Ovary (tissue), 9 donors: Measurements from ENCODE around the gene KIZ. TPM values are rescaled to one million over a fixed set of nuclear protein-coding genes. Genes with fewer than 3 reads are reported as not detected.

ENCODE experiments used
- DNase-seq, 5 donors: peaks; one replicate each; pipeline ENCODE4 v3.0.0-alpha.2; 2019 to 2020
- H3K27ac ChIP-seq, 2 donors: fragments of 200-600 bp; one replicate each; pipeline versions ENCODE4 v1.5.1 to v1.8.0; 2019 to 2022
- H3K27me3 ChIP-seq: fragments of 200-600 bp; one replicate; pipeline ENCODE4 v1.8.0; 2022
- H3K36me3 ChIP-seq: fragments of 200-600 bp; sonication (generic); one replicate; pipeline ENCODE4 v1.5.1; 2019
- H3K4me1 ChIP-seq: one replicate; pipeline ENCODE4 v1.8.1; 2013; ENCODE audit warnings: mild to moderate bottlenecking, moderate library complexity; ENCODE audit not compliant: insufficient read depth
- H3K4me3 ChIP-seq: fragments of 200-600 bp; sonication (generic); one replicate; pipeline ENCODE4 v1.5.1; 2017
- H3K9me3 ChIP-seq, 2 donors: fragments of 200-600 bp in 1 of 2; sonication (generic) in 1 of 2; one replicate each; pipeline versions ENCODE4 v1.5.1 to v1.8.1; 2013 to 2019; ENCODE audit warnings: mild to moderate bottlenecking in 1 of 2, moderate library complexity in 1 of 2
- CTCF ChIP-seq, 3 donors: fragments of 450-650 bp in 2 of 3; fragments of 200-600 bp in 1 of 3; IDR thresholded peaks; one replicate each; pipeline versions ENCODE4 v1.5.1 to v1.8.0; 2016 to 2022; ENCODE audit warnings: antibody characterized with exemption in 3 of 3, mild to moderate bottlenecking in 1 of 3
- EP300 ChIP-seq: sonication (generic); formaldehyde crosslinking; IDR thresholded peaks from one replicate; pipeline ENCODE4 v1.6.1; 2017; ENCODE audit warnings: antibody characterized with exemption
- POLR2A ChIP-seq: fragments of 450-650 bp; IDR thresholded peaks from one replicate; pipeline ENCODE4 v1.6.1; 2017; ENCODE audit warnings: antibody characterized with exemption, mild to moderate bottlenecking, moderate library complexity
- WGBS, 3 donors: extraction: QIAGEN DNeasy Blood & Tissue Kit in 1 of 3; methylation state at CpG; one replicate each; pipeline versions ENCODE4 v1.1.5 to v1.1.7; 2013 to 2017; 5-methylcytosine and 5-hydroxymethylcytosine counted together
- intact Hi-C, 4 donors: fragments of 100-400 bp; cut with DNase I; formaldehyde crosslinking; loops; one replicate each; pipeline versions ENCODE4 v1.11.0 to v1.15.1; 2022 to 2023
- polyA plus RNA-seq, 2 donors: library from polyadenylated mRNA; stranded (reverse); fragments of 200-250 nt in 1 of 2; fragments of 350-450 nt in 1 of 2; fragmentation: Illumina TruSeq in 1 of 2; extraction: RNeasy Lipid Tissue Mini Kit (QIAGEN cat#74804) in 1 of 2; gene quantifications; one replicate each; pipeline ENCODE4 v1.2.3, GENCODE V29; 2013 to 2014
- total RNA-seq, 7 donors: library from RNA; depleted of rRNA in 2 of 7; stranded (reverse); fragments of >200 nt in 2 of 7; fragmentation: NEBNext Ultra II Directional in 3 of 7; extraction: Animal tissue kit (Norgen Biotek cat#: 25700) in 3 of 7; gene quantifications; one replicate each; pipeline versions ENCODE4 v1.1.0 to v1.2.4, GENCODE V29; 2016 to 2023
- donor health status: DM: no; HTN: no; CAD: no; lungs with moderate emphysema.
- donor health status: DM: no; HTN: no; CAD: no.
- donor health status: Bipolar disorder and iron deficiency.
- donor health status: DM: yes; HTN: yes; CAD: no.
- donor health status: DM: no; HTN: no; CAD: no.
- donor health status: DM: yes; HTN: yes; CAD: no.

The KIZ gene
- total and polyA plus RNA-seq, 9 donors = 20.5 to 59.5 (median 42.1) TPM

GRCh38 chr20:21110811-21111210 lies 15.1 kb upstream of the KIZ start:
- WGBS, 3 donors = 77 to 90% (median 80%) methylated on average over 1 of the region's 1 CpG
- Histone ChIP-seq H3K4me3 (no peak overlapping the region), H3K36me3 (no peaks in the 10 kb centered on the region), H3K4me1 (no peaks in the 10 kb centered on the region), H3K9me3 (no peaks in the 10 kb centered on the region), H3K27me3 (no peaks in the 10 kb centered on the region), H3K27ac (no peak overlapping the region)
- intact Hi-C loops = no loop called here
- TF ChIP-seq POLR2A (no peak), CTCF (IDR thresholded peaks at IDR 0.05) (no peak), EP300 (no peak)
- no peak for DNase-seq

GRCh38 chr20:21111416-21111815 lies 14.5 kb upstream of the KIZ start:
- Histone ChIP-seq H3K36me3 (no peaks in the 10 kb centered on the region), H3K4me1 (no peaks in the 10 kb centered on the region)
- intact Hi-C loops = no loop called here

GRCh38 chr20:21113697-21114096 lies 12.2 kb upstream of the KIZ start:
- TF ChIP-seq EP300 = no peak
- 83 to 87% (median 86%) methylated on average over 4 of the region's 4 CpGs for WGBS, 3 donors
- intact Hi-C loops = no loop called here

More at GRCh38 chr20:21111416-21111815, 14.5 kb upstream of the KIZ start:
- no peak for DNase-seq
- WGBS, 3 donors = 74 to 84% (median 81%) methylated on average over 2 of the region's 2 CpGs
- Histone ChIP-seq H3K27ac (no peak overlapping the region), H3K27me3 (no peaks in the 10 kb centered on the region), H3K4me3 (no peak overlapping the region), H3K9me3 (no peaks in the 10 kb centered on the region)
- no peak for TF ChIP-seq EP300
- no peak for TF ChIP-seq POLR2A
- no peak for TF ChIP-seq CTCF (IDR thresholded peaks at IDR 0.05)

GRCh38 chr20:21114584-21114983 lies 11.3 kb upstream of the KIZ start:
- H3K27me3 ChIP-seq = no peaks in the 10 kb centered on the region
- no peak for TF ChIP-seq CTCF (IDR thresholded peaks at IDR 0.05)
- no peak for TF ChIP-seq POLR2A
- TF ChIP-seq EP300 = no peak
- WGBS, 3 donors = 89 to 92% (median 90%) methylated on average over 15 of the region's 15 CpGs
- no peak overlapping the region for H3K4me3 ChIP-seq
- no peaks in the 10 kb centered on the region for H3K9me3 ChIP-seq
- no peaks in the 10 kb centered on the region for H3K36me3 ChIP-seq
- DNase-seq = no peak
- intact Hi-C loops = no loop called here
- H3K27ac ChIP-seq = no peak overlapping the region
- H3K4me1 ChIP-seq = no peaks in the 10 kb centered on the region

More at GRCh38 chr20:21113697-21114096, 12.2 kb upstream of the KIZ start:
- no peaks in the 10 kb centered on the region for H3K9me3 ChIP-seq
- H3K27me3 ChIP-seq = no peaks in the 10 kb centered on the region
- H3K27ac ChIP-seq = no peak overlapping the region
- H3K4me1 ChIP-seq = no peaks in the 10 kb centered on the region
- no peak for DNase-seq
- H3K36me3 ChIP-seq = no peaks in the 10 kb centered on the region
- H3K4me3 ChIP-seq = no peak overlapping the region

- intact Hi-C loops = no loop called here
- TF ChIP-seq CTCF (IDR thresholded peaks at IDR 0.05) = no peak
- TF ChIP-seq POLR2A = no peak
- no peak for TF ChIP-seq EP300
- DNase-seq = no peak
- Histone ChIP-seq H3K36me3 (no peaks in the 10 kb centered on the region), H3K4me3 (no peak overlapping the region), H3K27ac (no peak overlapping the region), H3K27me3 (no peaks in the 10 kb centered on the region), H3K4me1 (no peaks in the 10 kb centered on the region), H3K9me3 (no peaks in the 10 kb centered on the region)
- 65 to 73% (median 67%) methylated on average over 4 of the region's 4 CpGs for WGBS, 3 donors
These were observed 8.4 kb upstream of the KIZ start for GRCh38 chr20:21117521-21117920.
